Panc1 (cell line): ENCODE data around the gene GPR37L1. TPM values are rescaled to one million over a fixed set of nuclear protein-coding genes. Genes with fewer than 3 reads are reported as not detected.
"Not testable (repeated sequence)": the region's sequence is repeated elsewhere in the genome, so short reads cannot be mapped to it uniquely, and the experiment has no call there.

ENCODE experiments used
- ATAC-seq: fragments of 200-7000 bp; cut with Tn5 transposase; 2 replicates; pipeline ENCODE4 v1.9.1; 2020; ENCODE audit warnings: mild to moderate bottlenecking, moderate library complexity
- BruUV-seq: library from RNA; stranded (reverse); fragments of 400-500 nt; replicated peaks from 2 replicates; lab custom pipeline; 2021; lab: Mats Ljungman, UMichigan
- CTCF ChIA-PET: fragments of 300-600 bp; sonication (Branson Sonifier 250); formaldehyde crosslinking; loops from one replicate; lab custom pipeline; 2022; ENCODE audit warnings: antibody characterized with exemption; lab: Charles Lee
- POLR2A ChIA-PET: fragments of 300-600 bp; sonication (Branson Sonifier 250); formaldehyde crosslinking; loops from one replicate; lab custom pipeline; 2022; ENCODE audit warnings: antibody characterized with exemption; lab: Charles Lee
- DNase-seq: peaks from one replicate; pipeline ENCODE4 v3.0.0-alpha.2; 2010; ENCODE audit warnings: low read depth, low spot score
- H3K27ac ChIP-seq: 2 replicates; pipeline ENCODE4 v1.5.1; 2011; ENCODE audit warnings: mild to moderate bottlenecking, low read length, inconsistent platforms
- H3K27me3 ChIP-seq: fragments of 200-500 bp; sonication (Bioruptor generic); 2 replicates; pipeline ENCODE4 v1.6.0; 2014; ENCODE audit warnings: low read length, inconsistent platforms; ENCODE audit not compliant: control insufficient read depth, insufficient read depth
- H3K36me3 ChIP-seq: fragments of 200-500 bp; sonication (Bioruptor generic); 2 replicates; pipeline ENCODE4 v1.5.1; 2014; ENCODE audit warnings: inconsistent platforms, mild to moderate bottlenecking, low read length, moderate library complexity; ENCODE audit not compliant: control insufficient read depth, insufficient read depth
- H3K4me1 ChIP-seq: 2 replicates; pipeline ENCODE4 v1.5.1; 2011; ENCODE audit warnings: inconsistent platforms, mild to moderate bottlenecking, low read length, moderate library complexity; ENCODE audit not compliant: control insufficient read depth, insufficient read depth
- H3K4me3 ChIP-seq, 2 experiments: 2 replicates each; pipeline ENCODE4 v1.5.1; 2011 to 2012; ENCODE audit warnings: low read depth in 2 of 2, low read length in 2 of 2, mild to moderate bottlenecking in 2 of 2, inconsistent platforms in 1 of 2, moderate library complexity in 1 of 2
- H3K9me3 ChIP-seq: fragments of 200-500 bp; sonication (Bioruptor generic); 2 replicates; pipeline ENCODE4 v1.5.1; 2014; ENCODE audit warnings: low read depth, mild to moderate bottlenecking, inconsistent platforms, low read length, moderate library complexity; ENCODE audit not compliant: control insufficient read depth, insufficient read depth
- POLR2AphosphoS5 ChIP-seq: IDR thresholded peaks from 2 replicates; pipeline ENCODE4 v1.6.1; 2012; ENCODE audit warnings: mild to moderate bottlenecking, low read depth, low read length, moderate library complexity
- SIN3A ChIP-seq: IDR thresholded peaks from 2 replicates; pipeline ENCODE4 v1.6.1; 2012; ENCODE audit warnings: low read depth, mild to moderate bottlenecking, low read length, moderate library complexity, borderline replicate concordance; ENCODE audit not compliant: insufficient read depth
- TCF7L2 ChIP-seq: IDR thresholded peaks from 2 replicates; pipeline ENCODE4 v1.6.1; 2011; ENCODE audit warnings: mild to moderate bottlenecking, low read depth, low read length, inconsistent platforms
- in situ Hi-C: cut with HindIII; loops from 2 replicates; pipeline ENCODE4 v1.10.0; 2016; ENCODE audit warnings: low sequenced_read_pairs, low pct_unique_long_range_greater_than_20kb
- intact Hi-C: fragments of 100-400 bp; cut with micrococcal nuclease; formaldehyde crosslinking; loops from one replicate; pipeline ENCODE4 v1.10.0; 2022; ENCODE audit not compliant: unreplicated experiment
- total RNA-seq: library from RNA; stranded (reverse); gene quantifications from one replicate; pipeline ENCODE4 v1.2.1, GENCODE V29; 2021; ENCODE audit not compliant: unreplicated experiment
- TF ChIP-seq, protein P1 (sequence below): fragments of 450-650 bp; IDR thresholded peaks from 2 replicates; pipeline ENCODE4 v1.5.1; 2017; ENCODE audit warnings: mild to moderate bottlenecking
- TF ChIP-seq, protein P2 (sequence below), 2 experiments: IDR thresholded peaks; 2 replicates each; pipeline ENCODE4 v1.6.1; 2011 to 2012; ENCODE audit warnings: low read depth in 2 of 2, control low read depth in 1 of 2, low read length in 1 of 2, mild to moderate bottlenecking in 1 of 2, moderate library complexity in 1 of 2; ENCODE audit not compliant: insufficient read depth in 1 of 2

The GPR37L1 gene
- total RNA-seq, 1 experiment from 2014 or later = 0.44 TPM

GRCh38 chr1:202180751-202181139 lies 58.0 kb downstream of the GPR37L1 start:
- H3K27me3 ChIP-seq, H3K4me3 ChIP-seq, H3K27ac ChIP-seq, POLR2A ChIA-PET, H3K4me1 ChIP-seq, H3K9me3 ChIP-seq, BruUV-seq, H3K36me3 ChIP-seq, DNase-seq, ATAC-seq, in situ Hi-C loops: not testable (repeated sequence)
- CTCF ChIA-PET = interaction anchor here (1.3 kb wide), 1 partner anchor 8 kb away, joined by 4 read pairs; no protein-coding TSS in a partner anchor
- intact Hi-C loops = loop anchor here (10.0 kb wide), 1 partner anchor 534 kb away; the partner anchor contains the start of gene SYT2

GRCh38 chr1:202181586-202181985 lies 58.9 kb downstream of the GPR37L1 start:
- no TSS peak for BruUV-seq
- no peak overlapping the region for H3K4me3 ChIP-seq
- DNase-seq (no peak), ATAC-seq (no peak)
- ChIA-PET POLR2A (no interaction called here), CTCF (interaction anchor here (0.5 kb wide), 1 partner anchor 175 kb away, joined by 4 read pairs; no protein-coding TSS in a partner anchor)
- TF ChIP-seq TCF7L2 (no peak), SIN3A (no peak), POLR2AphosphoS5 (no peak)
- TF ChIP-seq, protein P1, sequence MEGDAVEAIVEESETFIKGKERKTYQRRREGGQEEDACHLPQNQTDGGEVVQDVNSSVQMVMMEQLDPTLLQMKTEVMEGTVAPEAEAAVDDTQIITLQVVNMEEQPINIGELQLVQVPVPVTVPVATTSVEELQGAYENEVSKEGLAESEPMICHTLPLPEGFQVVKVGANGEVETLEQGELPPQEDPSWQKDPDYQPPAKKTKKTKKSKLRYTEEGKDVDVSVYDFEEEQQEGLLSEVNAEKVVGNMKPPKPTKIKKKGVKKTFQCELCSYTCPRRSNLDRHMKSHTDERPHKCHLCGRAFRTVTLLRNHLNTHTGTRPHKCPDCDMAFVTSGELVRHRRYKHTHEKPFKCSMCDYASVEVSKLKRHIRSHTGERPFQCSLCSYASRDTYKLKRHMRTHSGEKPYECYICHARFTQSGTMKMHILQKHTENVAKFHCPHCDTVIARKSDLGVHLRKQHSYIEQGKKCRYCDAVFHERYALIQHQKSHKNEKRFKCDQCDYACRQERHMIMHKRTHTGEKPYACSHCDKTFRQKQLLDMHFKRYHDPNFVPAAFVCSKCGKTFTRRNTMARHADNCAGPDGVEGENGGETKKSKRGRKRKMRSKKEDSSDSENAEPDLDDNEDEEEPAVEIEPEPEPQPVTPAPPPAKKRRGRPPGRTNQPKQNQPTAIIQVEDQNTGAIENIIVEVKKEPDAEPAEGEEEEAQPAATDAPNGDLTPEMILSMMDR = no peak
- TF ChIP-seq, protein P2, sequence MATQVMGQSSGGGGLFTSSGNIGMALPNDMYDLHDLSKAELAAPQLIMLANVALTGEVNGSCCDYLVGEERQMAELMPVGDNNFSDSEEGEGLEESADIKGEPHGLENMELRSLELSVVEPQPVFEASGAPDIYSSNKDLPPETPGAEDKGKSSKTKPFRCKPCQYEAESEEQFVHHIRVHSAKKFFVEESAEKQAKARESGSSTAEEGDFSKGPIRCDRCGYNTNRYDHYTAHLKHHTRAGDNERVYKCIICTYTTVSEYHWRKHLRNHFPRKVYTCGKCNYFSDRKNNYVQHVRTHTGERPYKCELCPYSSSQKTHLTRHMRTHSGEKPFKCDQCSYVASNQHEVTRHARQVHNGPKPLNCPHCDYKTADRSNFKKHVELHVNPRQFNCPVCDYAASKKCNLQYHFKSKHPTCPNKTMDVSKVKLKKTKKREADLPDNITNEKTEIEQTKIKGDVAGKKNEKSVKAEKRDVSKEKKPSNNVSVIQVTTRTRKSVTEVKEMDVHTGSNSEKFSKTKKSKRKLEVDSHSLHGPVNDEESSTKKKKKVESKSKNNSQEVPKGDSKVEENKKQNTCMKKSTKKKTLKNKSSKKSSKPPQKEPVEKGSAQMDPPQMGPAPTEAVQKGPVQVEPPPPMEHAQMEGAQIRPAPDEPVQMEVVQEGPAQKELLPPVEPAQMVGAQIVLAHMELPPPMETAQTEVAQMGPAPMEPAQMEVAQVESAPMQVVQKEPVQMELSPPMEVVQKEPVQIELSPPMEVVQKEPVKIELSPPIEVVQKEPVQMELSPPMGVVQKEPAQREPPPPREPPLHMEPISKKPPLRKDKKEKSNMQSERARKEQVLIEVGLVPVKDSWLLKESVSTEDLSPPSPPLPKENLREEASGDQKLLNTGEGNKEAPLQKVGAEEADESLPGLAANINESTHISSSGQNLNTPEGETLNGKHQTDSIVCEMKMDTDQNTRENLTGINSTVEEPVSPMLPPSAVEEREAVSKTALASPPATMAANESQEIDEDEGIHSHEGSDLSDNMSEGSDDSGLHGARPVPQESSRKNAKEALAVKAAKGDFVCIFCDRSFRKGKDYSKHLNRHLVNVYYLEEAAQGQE (IDR thresholded peaks at IDR 0.05; ENCODE audit: insufficient read depth in 1 of 2, low read depth in 2 of 2, low read length in 1 of 2) = no peak
- no peaks in the 10 kb centered on the region for H3K27me3 ChIP-seq
- no peak overlapping the region for H3K27ac ChIP-seq
- intact Hi-C loops (loop anchor here (10.0 kb wide), 1 partner anchor 533 kb away; the partner anchor contains the start of gene SYT2), in situ Hi-C loops (no loop called here)
- H3K36me3 ChIP-seq = no peaks in the 10 kb centered on the region
- peaks cover 7% of the 10 kb centered on the region for H3K4me1 ChIP-seq
- H3K9me3 ChIP-seq = no peaks in the 10 kb centered on the region

DNA sequence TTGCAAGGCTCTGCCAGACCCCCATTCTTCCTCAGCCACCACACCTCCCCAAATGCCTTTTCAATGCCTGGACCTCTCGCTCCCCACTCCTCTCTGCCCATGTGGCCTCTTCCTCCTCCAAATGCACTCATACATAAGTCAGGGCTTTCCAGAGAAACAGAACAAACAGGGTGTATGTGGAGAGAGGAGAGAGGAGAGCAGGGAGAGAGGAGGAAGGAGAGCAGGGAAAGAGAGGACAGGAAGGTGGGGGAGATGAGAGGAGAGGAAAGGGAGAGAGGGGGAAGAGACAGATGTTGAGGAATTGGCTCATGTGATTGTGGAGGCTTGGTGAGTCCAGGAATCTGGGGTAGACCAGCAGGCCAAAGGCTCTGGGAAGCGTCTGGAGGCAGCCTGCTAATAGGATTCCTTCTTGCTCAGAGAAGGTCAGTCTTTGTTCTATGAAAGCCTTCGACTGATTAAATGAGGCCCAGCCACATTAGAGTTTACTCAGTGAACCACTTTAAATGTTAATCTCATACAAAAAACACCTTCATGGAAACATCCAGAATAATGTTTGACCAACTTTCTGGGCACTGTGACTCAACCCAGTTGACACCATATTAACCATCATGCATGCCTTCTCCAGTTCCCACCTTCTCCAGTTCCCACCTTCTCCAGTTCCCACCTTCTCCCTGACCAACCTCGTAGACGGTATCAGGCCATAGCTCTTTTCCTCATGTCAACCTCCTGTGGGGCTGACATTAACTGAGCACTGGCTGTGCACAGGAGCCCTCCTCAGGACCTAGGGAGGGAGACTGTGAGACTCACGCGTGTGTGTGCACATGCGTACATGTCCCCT lies 59.5 kb downstream of the GPR37L1 start:
- H3K9me3 ChIP-seq = no peaks in the 10 kb centered on the region
- intact Hi-C loops (loop anchor here (10.0 kb wide), 1 partner anchor 533 kb away; the partner anchor contains the start of gene SYT2), in situ Hi-C loops (no loop called here)
- H3K4me3 ChIP-seq = no peak overlapping the region
- H3K27me3 ChIP-seq = no peaks in the 10 kb centered on the region
- ChIA-PET POLR2A (no interaction called here), CTCF (interaction anchor here (0.5 kb wide), 1 partner anchor 175 kb away, joined by 4 read pairs; no protein-coding TSS in a partner anchor)
- BruUV-seq = no TSS peak
- no peak for ATAC-seq
- DNase-seq = no peak
- no peaks in the 10 kb centered on the region for H3K36me3 ChIP-seq
- TF ChIP-seq, protein P1 = no peak
- TF ChIP-seq SIN3A (no peak), POLR2AphosphoS5 (no peak), TCF7L2 (no peak)
- TF ChIP-seq, protein P2 (IDR thresholded peaks at IDR 0.05; ENCODE audit: insufficient read depth in 1 of 2, low read depth in 2 of 2, low read length in 1 of 2) = no peak
- H3K27ac ChIP-seq = no peak overlapping the region
- H3K4me1 ChIP-seq = peaks cover 7% of the 10 kb centered on the region
